GM23338 (cell line): ENCODE data around the gene HOXD4. TPM values are rescaled to one million over a fixed set of nuclear protein-coding genes. Genes with fewer than 3 reads are reported as not detected.

ENCODE experiments used
- ATAC-seq: fragments of 200-7000 bp; cut with Tn5 transposase; 3 replicates; pipeline ENCODE4 v1.9.1; 2020
- DNase-seq: peaks from one replicate; pipeline ENCODE4 v3.0.0-alpha.2; 2015; ENCODE audit warnings: low spot score
- H2AFZ ChIP-seq: fragments of 200-600 bp; sonication (generic); 2 replicates; pipeline ENCODE4 v1.8.0; 2016; ENCODE audit warnings: antibody characterized with exemption, mild to moderate bottlenecking, moderate library complexity
- H3F3A ChIP-seq: fragments of 200-600 bp; sonication (generic); replicated peaks from 2 replicates; pipeline ENCODE4 v1.8.0; 2017; ENCODE audit warnings: antibody characterized with exemption, mixed run types, low read depth
- H3K27ac ChIP-seq: fragments of 200-600 bp; sonication (generic); 2 replicates; pipeline ENCODE4 v1.6.1; 2016; ENCODE audit warnings: low read depth
- H3K27me3 ChIP-seq: fragments of 200-600 bp; sonication (generic); 2 replicates; pipeline ENCODE4 v1.8.0; 2016; ENCODE audit warnings: mild to moderate bottlenecking, mixed run types, moderate library complexity; ENCODE audit not compliant: insufficient read depth
- H3K36me3 ChIP-seq: fragments of 200-600 bp; sonication (generic); 2 replicates; pipeline ENCODE4 v1.8.0; 2016; ENCODE audit warnings: mild to moderate bottlenecking; ENCODE audit not compliant: insufficient read depth
- H3K4me1 ChIP-seq: fragments of 200-600 bp; sonication (generic); 2 replicates; pipeline ENCODE4 v1.8.0; 2016; ENCODE audit warnings: mild to moderate bottlenecking, moderate library complexity; ENCODE audit not compliant: insufficient read depth
- H3K4me2 ChIP-seq: fragments of 200-600 bp; sonication (generic); 2 replicates; pipeline ENCODE4 v1.7.1; 2017; ENCODE audit warnings: mixed run types
- H3K4me3 ChIP-seq: fragments of 200-600 bp; sonication (generic); 2 replicates; pipeline ENCODE4 v1.6.1; 2016; ENCODE audit warnings: mixed run types
- H3K79me2 ChIP-seq: fragments of 200-600 bp; sonication (generic); replicated peaks from 2 replicates; pipeline ENCODE4 v1.8.0; 2017; ENCODE audit warnings: mild to moderate bottlenecking; ENCODE audit not compliant: insufficient read depth
- H3K9me2 ChIP-seq: fragments of 200-600 bp; sonication (generic); 2 replicates; pipeline ENCODE4 v1.8.0; 2017; ENCODE audit not compliant: insufficient read depth
- H4K20me1 ChIP-seq: fragments of 200-600 bp; sonication (generic); replicated peaks from 2 replicates; pipeline ENCODE4 v1.8.0; 2017; ENCODE audit warnings: mild to moderate bottlenecking; ENCODE audit not compliant: insufficient read depth
- H3K27ac Mint-ChIP-seq: 2 replicates; pipeline ENCODE4 v1.8.0; 2020; ENCODE audit warnings: inconsistent platforms, mild to moderate bottlenecking, moderate library complexity, mixed read lengths
- H3K27me3 Mint-ChIP-seq: 3 replicates; pipeline ENCODE4 v1.8.0; 2022; ENCODE audit warnings: low read depth, mild to moderate bottlenecking, moderate library complexity, mixed read lengths, inconsistent platforms; ENCODE audit not compliant: insufficient read depth, poor library complexity
- H3K36me3 Mint-ChIP-seq: 3 replicates; pipeline ENCODE4 v1.8.0; 2021; ENCODE audit warnings: low read depth, mild to moderate bottlenecking, inconsistent platforms, moderate library complexity, mixed read lengths
- H3K4me1 Mint-ChIP-seq: 3 replicates; pipeline ENCODE4 v1.8.0; 2020; ENCODE audit warnings: mild to moderate bottlenecking, inconsistent platforms, mixed read lengths
- H3K4me3 Mint-ChIP-seq: 3 replicates; pipeline ENCODE4 v1.8.0; 2021; ENCODE audit warnings: moderate library complexity, mild to moderate bottlenecking, inconsistent platforms, mixed read lengths
- H3K9me3 Mint-ChIP-seq: 3 replicates; pipeline ENCODE4 v1.8.0; 2020; ENCODE audit warnings: moderate library complexity, mild to moderate bottlenecking, inconsistent platforms, mixed read lengths
- EZH2 ChIP-seq: fragments of 200-600 bp; sonication (generic); IDR thresholded peaks from one replicate; pipeline ENCODE4 v1.8.0; 2017; ENCODE audit warnings: antibody characterized with exemption, mild to moderate bottlenecking, low read depth; ENCODE audit not compliant: unreplicated experiment
- EZH2phosphoT487 ChIP-seq: fragments of 200-600 bp; sonication (generic); IDR thresholded peaks from one replicate; pipeline ENCODE4 v1.8.1; 2018; ENCODE audit warnings: antibody characterized with exemption; ENCODE audit not compliant: unreplicated experiment
- NANOG ChIP-seq: IDR thresholded peaks from 2 replicates; pipeline ENCODE4 v1.6.1; 2016; ENCODE audit warnings: antibody characterized with exemption, borderline replicate concordance
- POLR2AphosphoS5 ChIP-seq: IDR thresholded peaks from 2 replicates; pipeline ENCODE4 v1.6.1; 2016; ENCODE audit warnings: antibody characterized with exemption, low read depth
- STAT1 ChIP-seq: IDR thresholded peaks from one replicate; pipeline ENCODE4 v1.6.1; 2016; ENCODE audit warnings: antibody characterized with exemption; ENCODE audit not compliant: unreplicated experiment
- polyA plus RNA-seq: library from polyadenylated mRNA; unstranded; fragments of >200 nt; fragmentation: Nextera tagmentation; extraction: Ambion mirVana; gene quantifications from 2 replicates; pipeline ENCODE4 v1.2.1, GENCODE V29; 2016
- total RNA-seq: library from RNA; depleted of rRNA; stranded (reverse); fragments of >200 nt; shearing (Covaris generic); gene quantifications from 2 replicates; pipeline ENCODE4 v1.2.3, GENCODE V29; 2014
- TF ChIP-seq, protein P1 (sequence below): fragments of 250-450 bp; sonication (Bioruptor Pico); IDR thresholded peaks from 2 replicates; pipeline ENCODE4 v1.5.0; 2020; ENCODE audit warnings: mild to moderate bottlenecking, moderate library complexity

Gene HOXD4
- total and polyA plus RNA-seq, 2 experiments from 2014 or later: not detected

DNA sequence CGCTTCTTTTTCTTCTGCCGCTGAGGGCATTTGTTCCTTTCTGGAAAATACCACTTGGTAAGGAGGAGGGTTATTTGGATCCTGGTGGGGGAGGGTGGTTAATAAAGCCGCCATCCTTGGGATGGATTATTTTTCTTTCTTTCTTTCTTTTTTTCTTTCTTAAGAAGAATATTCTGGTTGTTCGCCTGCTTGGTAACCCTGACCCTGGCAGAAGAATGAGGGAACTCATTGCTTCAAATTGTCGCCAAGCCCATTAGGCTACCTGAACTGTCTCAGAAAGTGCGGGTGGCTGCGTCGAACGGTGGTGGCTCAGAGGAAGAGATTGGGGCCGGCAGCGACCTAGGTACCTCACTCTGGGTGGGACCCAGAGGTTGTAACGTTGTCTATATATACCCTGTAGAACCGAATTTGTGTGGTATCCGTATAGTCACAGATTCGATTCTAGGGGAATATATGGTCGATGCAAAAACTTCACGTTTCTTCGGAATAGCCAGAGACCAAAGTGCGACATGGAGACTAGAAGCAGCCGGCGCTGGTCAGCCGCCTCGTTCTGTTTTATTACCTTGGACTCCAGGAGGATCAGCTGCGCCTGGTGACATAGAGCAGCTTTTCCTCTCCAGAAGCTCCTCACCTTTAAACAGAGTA is 1.3 kb upstream of the HOXD4 start:
- Histone ChIP-seq H3K4me3 (no peak overlapping the region), H3K27me3 (peaks cover 100% of the 10 kb centered on the region), H3K9me2 (no peaks in the 10 kb centered on the region), H2AFZ (no peak overlapping the region), H3F3A (peaks cover 30% of the 10 kb centered on the region), H3K79me2 (no peaks in the 10 kb centered on the region), H3K36me3 (no peaks in the 10 kb centered on the region), H4K20me1 (peaks cover 57% of the 10 kb centered on the region), H3K27ac (no peak overlapping the region), H3K4me1 (peaks cover 28% of the 10 kb centered on the region), H3K4me2 (no peak overlapping the region)
- peaks cover 99% of the 10 kb centered on the region for H3K27me3 Mint-ChIP-seq
- H3K4me3 Mint-ChIP-seq: no peak overlapping the region; the same call in 2 of the 3 replicates
- ATAC-seq (no peak), DNase-seq (peak; percentile 14)
- 0 out of 3 replicates have a peak, but pooled peaks cover 2% of the 10 kb centered on the region for H3K9me3 Mint-ChIP-seq
- H3K4me1 Mint-ChIP-seq: peaks cover 16% of the 10 kb centered on the region
- TF ChIP-seq, protein P1, sequence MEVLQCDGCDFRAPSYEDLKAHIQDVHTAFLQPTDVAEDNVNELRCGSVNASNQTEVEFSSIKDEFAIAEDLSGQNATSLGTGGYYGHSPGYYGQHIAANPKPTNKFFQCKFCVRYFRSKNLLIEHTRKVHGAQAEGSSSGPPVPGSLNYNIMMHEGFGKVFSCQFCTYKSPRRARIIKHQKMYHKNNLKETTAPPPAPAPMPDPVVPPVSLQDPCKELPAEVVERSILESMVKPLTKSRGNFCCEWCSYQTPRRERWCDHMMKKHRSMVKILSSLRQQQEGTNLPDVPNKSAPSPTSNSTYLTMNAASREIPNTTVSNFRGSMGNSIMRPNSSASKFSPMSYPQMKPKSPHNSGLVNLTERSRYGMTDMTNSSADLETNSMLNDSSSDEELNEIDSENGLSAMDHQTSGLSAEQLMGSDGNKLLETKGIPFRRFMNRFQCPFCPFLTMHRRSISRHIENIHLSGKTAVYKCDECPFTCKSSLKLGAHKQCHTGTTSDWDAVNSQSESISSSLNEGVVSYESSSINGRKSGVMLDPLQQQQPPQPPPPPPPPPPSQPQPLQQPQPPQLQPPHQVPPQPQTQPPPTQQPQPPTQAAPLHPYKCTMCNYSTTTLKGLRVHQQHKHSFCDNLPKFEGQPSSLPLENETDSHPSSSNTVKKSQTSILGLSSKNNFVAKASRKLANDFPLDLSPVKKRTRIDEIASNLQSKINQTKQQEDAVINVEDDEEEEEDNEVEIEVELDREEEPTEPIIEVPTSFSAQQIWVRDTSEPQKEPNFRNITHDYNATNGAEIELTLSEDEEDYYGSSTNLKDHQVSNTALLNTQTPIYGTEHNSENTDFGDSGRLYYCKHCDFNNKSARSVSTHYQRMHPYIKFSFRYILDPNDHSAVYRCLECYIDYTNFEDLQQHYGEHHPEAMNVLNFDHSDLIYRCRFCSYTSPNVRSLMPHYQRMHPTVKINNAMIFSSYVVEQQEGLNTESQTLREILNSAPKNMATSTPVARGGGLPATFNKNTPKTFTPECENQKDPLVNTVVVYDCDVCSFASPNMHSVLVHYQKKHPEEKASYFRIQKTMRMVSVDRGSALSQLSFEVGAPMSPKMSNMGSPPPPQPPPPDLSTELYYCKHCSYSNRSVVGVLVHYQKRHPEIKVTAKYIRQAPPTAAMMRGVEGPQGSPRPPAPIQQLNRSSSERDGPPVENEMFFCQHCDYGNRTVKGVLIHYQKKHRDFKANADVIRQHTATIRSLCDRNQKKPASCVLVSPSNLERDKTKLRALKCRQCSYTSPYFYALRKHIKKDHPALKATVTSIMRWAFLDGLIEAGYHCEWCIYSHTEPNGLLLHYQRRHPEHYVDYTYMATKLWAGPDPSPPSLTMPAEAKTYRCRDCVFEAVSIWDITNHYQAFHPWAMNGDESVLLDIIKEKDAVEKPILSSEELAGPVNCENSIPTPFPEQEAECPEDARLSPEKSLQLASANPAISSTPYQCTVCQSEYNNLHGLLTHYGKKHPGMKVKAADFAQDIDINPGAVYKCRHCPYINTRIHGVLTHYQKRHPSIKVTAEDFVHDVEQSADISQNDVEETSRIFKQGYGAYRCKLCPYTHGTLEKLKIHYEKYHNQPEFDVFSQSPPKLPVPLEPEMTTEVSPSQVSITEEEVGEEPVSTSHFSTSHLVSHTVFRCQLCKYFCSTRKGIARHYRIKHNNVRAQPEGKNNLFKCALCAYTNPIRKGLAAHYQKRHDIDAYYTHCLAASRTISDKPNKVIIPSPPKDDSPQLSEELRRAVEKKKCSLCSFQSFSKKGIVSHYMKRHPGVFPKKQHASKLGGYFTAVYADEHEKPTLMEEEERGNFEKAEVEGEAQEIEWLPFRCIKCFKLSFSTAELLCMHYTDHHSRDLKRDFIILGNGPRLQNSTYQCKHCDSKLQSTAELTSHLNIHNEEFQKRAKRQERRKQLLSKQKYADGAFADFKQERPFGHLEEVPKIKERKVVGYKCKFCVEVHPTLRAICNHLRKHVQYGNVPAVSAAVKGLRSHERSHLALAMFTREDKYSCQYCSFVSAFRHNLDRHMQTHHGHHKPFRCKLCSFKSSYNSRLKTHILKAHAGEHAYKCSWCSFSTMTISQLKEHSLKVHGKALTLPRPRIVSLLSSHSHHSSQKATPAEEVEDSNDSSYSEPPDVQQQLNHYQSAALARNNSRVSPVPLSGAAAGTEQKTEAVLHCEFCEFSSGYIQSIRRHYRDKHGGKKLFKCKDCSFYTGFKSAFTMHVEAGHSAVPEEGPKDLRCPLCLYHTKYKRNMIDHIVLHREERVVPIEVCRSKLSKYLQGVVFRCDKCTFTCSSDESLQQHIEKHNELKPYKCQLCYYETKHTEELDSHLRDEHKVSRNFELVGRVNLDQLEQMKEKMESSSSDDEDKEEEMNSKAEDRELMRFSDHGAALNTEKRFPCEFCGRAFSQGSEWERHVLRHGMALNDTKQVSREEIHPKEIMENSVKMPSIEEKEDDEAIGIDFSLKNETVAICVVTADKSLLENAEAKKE (CRISPR knock-in tag): no peak
- TF ChIP-seq POLR2AphosphoS5: no peak
- TF ChIP-seq STAT1: no peak
- TF ChIP-seq EZH2phosphoT487: peak; percentile 18
- TF ChIP-seq NANOG: no peak
- TF ChIP-seq EZH2: peak; percentile 89
- H3K36me3 Mint-ChIP-seq: no peaks in the 10 kb centered on the region
- no peak overlapping the region for H3K27ac Mint-ChIP-seq
